Suprapubic skin (tissue), 4 donors: ENCODE measurements around the gene FAM171A1. TPM values are rescaled to one million over a fixed set of nuclear protein-coding genes. Genes with fewer than 3 reads are reported as not detected.

Experiments used
- DNase-seq, 2 donors: peaks; one replicate each; pipeline ENCODE4 v3.0.0-alpha.2; 2019; ENCODE audit warnings: low spot score in 2 of 2
- H3K27ac ChIP-seq: fragments of 200-600 bp; sonication (generic); one replicate; pipeline ENCODE4 v1.5.1; 2019
- H3K27me3 ChIP-seq: fragments of 200-600 bp; sonication (generic); one replicate; pipeline ENCODE4 v1.5.1; 2019
- H3K36me3 ChIP-seq: fragments of 200-600 bp; sonication (generic); one replicate; pipeline ENCODE4 v1.5.1; 2019
- H3K4me1 ChIP-seq: fragments of 200-600 bp; sonication (generic); one replicate; pipeline ENCODE4 v1.5.1; 2019
- H3K4me3 ChIP-seq: fragments of 200-600 bp; sonication (generic); one replicate; pipeline ENCODE4 v1.5.1; 2019; ENCODE audit warnings: mild to moderate bottlenecking
- H3K9me3 ChIP-seq: fragments of 200-600 bp; sonication (generic); one replicate; pipeline ENCODE4 v1.5.1; 2019
- CTCF ChIP-seq, 2 donors: fragments of 200-600 bp in 1 of 2; fragments of 450-650 bp in 1 of 2; sonication (generic) in 1 of 2; IDR thresholded peaks; one replicate each; pipeline ENCODE4 v1.5.1; 2016 to 2019; ENCODE audit warnings: antibody characterized with exemption in 2 of 2, mild to moderate bottlenecking in 1 of 2, moderate library complexity in 1 of 2
- EP300 ChIP-seq: sonication (generic); formaldehyde crosslinking; IDR thresholded peaks from one replicate; pipeline ENCODE4 v1.6.1; 2017; ENCODE audit warnings: antibody characterized with exemption
- POLR2A ChIP-seq, 2 donors: fragments of 450-650 bp; IDR thresholded peaks; one replicate each; pipeline ENCODE4 v1.6.1; 2017; ENCODE audit warnings: antibody characterized with exemption in 2 of 2, mild to moderate bottlenecking in 2 of 2, moderate library complexity in 2 of 2
- POLR2AphosphoS5 ChIP-seq, 3 donors: sonication (generic); formaldehyde crosslinking; IDR thresholded peaks; one replicate each; pipeline ENCODE4 v1.6.1; 2017; ENCODE audit warnings: antibody characterized with exemption in 3 of 3
- WGBS: methylation state at CpG from one replicate; pipeline ENCODE4 v1.1.5; 2018; 5-methylcytosine and 5-hydroxymethylcytosine counted together
- total RNA-seq, 4 donors: library from RNA; depleted of rRNA; stranded (reverse); fragments of >200 nt; gene quantifications; one replicate each; pipeline ENCODE4 v1.1.0, GENCODE V29; 2016

Gene FAM171A1
- total RNA-seq, 4 donors from 2014 or later = 2.8 to 7.0 (median 5.9) TPM

- H3K27ac ChIP-seq = no peak overlapping the region
- WGBS = 78% methylated on average over 2 of the region's 2 CpGs
- no peaks in the 10 kb centered on the region for H3K36me3 ChIP-seq
- no peaks in the 10 kb centered on the region for H3K27me3 ChIP-seq
- DNase-seq = no peak
- H3K4me1 ChIP-seq = peaks cover 38% of the 10 kb centered on the region
- no peaks in the 10 kb centered on the region for H3K9me3 ChIP-seq
- no peak overlapping the region for H3K4me3 ChIP-seq
- TF ChIP-seq EP300 = no peak
- TF ChIP-seq POLR2A (IDR thresholded peaks at IDR 0.05) = no peak
- TF ChIP-seq POLR2AphosphoS5 (IDR thresholded peaks at IDR 0.05) = no peak
- no peak for TF ChIP-seq CTCF (IDR thresholded peaks at IDR 0.05)
Observed at GRCh38 chr10:15166325-15166724, 204.8 kb downstream of the FAM171A1 start.

GRCh38 chr10:15163253-15163828 is 207.7 kb downstream of the FAM171A1 start:
- Histone ChIP-seq H3K9me3 (no peaks in the 10 kb centered on the region), H3K36me3 (no peaks in the 10 kb centered on the region), H3K4me1 (peaks cover 26% of the 10 kb centered on the region), H3K4me3 (no peak overlapping the region), H3K27ac (no peak overlapping the region), H3K27me3 (no peaks in the 10 kb centered on the region)
- WGBS = 30% methylated on average over 2 of the region's 2 CpGs
- no peak for DNase-seq
- no peak for TF ChIP-seq EP300
- no peak for TF ChIP-seq POLR2AphosphoS5 (IDR thresholded peaks at IDR 0.05)
- TF ChIP-seq POLR2A (IDR thresholded peaks at IDR 0.05) = no peak
- no peak for TF ChIP-seq CTCF (IDR thresholded peaks at IDR 0.05)

Other genes starting within 250 kb of the FAM171A1 start
- 10 to 100 TPM; 14.1 to 25.5 (median 16.6) TPM for gene NMT2, start 202.6 kb downstream of the FAM171A1 start, total RNA-seq